HG02981 (cell line): ENCODE measurements around the gene ATG16L2.

Source experiments
- ATAC-seq: cut with Tn5 transposase; IDR thresholded peaks from one replicate; pipeline ENCODE4 v1.9.1; 2021; ENCODE audit warnings: mild to moderate bottlenecking, moderate library complexity; ENCODE audit not compliant: unreplicated experiment

ATG16L2 gene

GRCh38 chr11:72814286-72815109 is at the start of gene ATG16L2:
Gene ATG16L2, plus strand, starts transcription at chr11:72814411. Its CDS starts 35 bp downstream, at chr11:72814446.
- ATAC-seq, result peak; percentile 47

GRCh38 chr11:72764503-72764902 is 49.7 kb upstream of the ATG16L2 start:
- no peak for ATAC-seq

GRCh38 chr11:72766152-72766902 is 47.9 kb upstream of the ATG16L2 start:
- ATAC-seq, result no peak

GRCh38 chr11:72767203-72768062 is 46.8 kb upstream of the ATG16L2 start:
- ATAC-seq, result no peak

- no peak for ATAC-seq
Measured at GRCh38 chr11:72768581-72768980, 45.6 kb upstream of the ATG16L2 start.

- ATAC-seq, result no peak
Measured at GRCh38 chr11:72769680-72770079, 44.5 kb upstream of the ATG16L2 start.

GRCh38 chr11:72770799-72771198 is 43.4 kb upstream of the ATG16L2 start:
- ATAC-seq, result no peak

GRCh38 chr11:72771507-72771906 is 42.7 kb upstream of the ATG16L2 start:
- ATAC-seq, result no peak

- ATAC-seq, result no peak
Measured at GRCh38 chr11:72772059-72772458, 42.2 kb upstream of the ATG16L2 start.

GRCh38 chr11:72773291-72773690 is 40.9 kb upstream of the ATG16L2 start:
- no peak for ATAC-seq

GRCh38 chr11:72773696-72774095 is 40.5 kb upstream of the ATG16L2 start:
- no peak for ATAC-seq

GRCh38 chr11:72774499-72774898 is 39.7 kb upstream of the ATG16L2 start:
- ATAC-seq, result no peak

GRCh38 chr11:72775288-72776110 is 38.7 kb upstream of the ATG16L2 start:
- ATAC-seq, result no peak

- ATAC-seq, result no peak
Measured at GRCh38 chr11:72776117-72776843, 37.9 kb upstream of the ATG16L2 start.

- ATAC-seq, result no peak
Measured at GRCh38 chr11:72776844-72777754, 37.1 kb upstream of the ATG16L2 start.

GRCh38 chr11:72777755-72778278 is 36.4 kb upstream of the ATG16L2 start:
- no peak for ATAC-seq

GRCh38 chr11:72778535-72779494 is 35.4 kb upstream of the ATG16L2 start:
- ATAC-seq, result no peak
